ENCODE measurements around the gene B3GAT1. TPM values are rescaled to one million over a fixed set of nuclear protein-coding genes. Genes with fewer than 3 reads are reported as not detected.
"Not testable (repeated sequence)": the region's sequence is repeated elsewhere in the genome, so short reads cannot be mapped to it uniquely, and the experiment has no call there.

B3GAT1 gene
- total RNA-seq, 4 donors from 2014 or later, result 0.40 to 0.76 TPM; not detected in 2

GRCh38 chr11:134447696-134448095 is 35.7 kb upstream of the B3GAT1 start:
- intact Hi-C loops (cut with DNase I; ENCODE audit: low total_unique reads), result no loop called here
- no peak for DNase-seq
- H3K9me3 ChIP-seq, result no peaks in the 10 kb centered on the region
- TF ChIP-seq CTCF (IDR thresholded peaks at IDR 0.05) (no peak), POLR2A (IDR thresholded peaks at IDR 0.05) (no peak)
- no peaks in the 10 kb centered on the region for H3K27me3 ChIP-seq
- H3K36me3 ChIP-seq, result no peaks in the 10 kb centered on the region
- no peak overlapping the region for H3K27ac ChIP-seq
- no peaks in the 10 kb centered on the region for H3K4me1 ChIP-seq
- H3K4me3 ChIP-seq, result no peak overlapping the region

- H3K27me3 ChIP-seq, result no peaks in the 10 kb centered on the region
- TF ChIP-seq POLR2A (IDR thresholded peaks at IDR 0.05), result no peak
- TF ChIP-seq CTCF (IDR thresholded peaks at IDR 0.05), result no peak
- H3K4me3 ChIP-seq, result no peak overlapping the region
- H3K4me1 ChIP-seq, result no peaks in the 10 kb centered on the region
- no peaks in the 10 kb centered on the region for H3K36me3 ChIP-seq
- no peaks in the 10 kb centered on the region for H3K9me3 ChIP-seq
- intact Hi-C loops (cut with DNase I; ENCODE audit: low total_unique reads), result no loop called here
- DNase-seq, result no peak
- H3K27ac ChIP-seq, result no peak overlapping the region
Observed at GRCh38 chr11:134445601-134446325, 33.7 kb upstream of the B3GAT1 start.

GRCh38 chr11:134444160-134445108 is 32.4 kb upstream of the B3GAT1 start:
- H3K36me3 ChIP-seq; intact Hi-C loops (cut with DNase I; ENCODE audit: low total_unique reads); DNase-seq; H3K4me1 ChIP-seq; H3K27me3 ChIP-seq; H3K9me3 ChIP-seq; H3K27ac ChIP-seq; H3K4me3 ChIP-seq: not testable (repeated sequence)

GRCh38 chr11:134443246-134443645 is 31.2 kb upstream of the B3GAT1 start:
- TF ChIP-seq CTCF (IDR thresholded peaks at IDR 0.05) (no peak), POLR2A (IDR thresholded peaks at IDR 0.05) (no peak)
- intact Hi-C loops (cut with DNase I; ENCODE audit: low total_unique reads), result no loop called here
- no peaks in the 10 kb centered on the region for H3K4me1 ChIP-seq
- no peaks in the 10 kb centered on the region for H3K27me3 ChIP-seq
- H3K4me3 ChIP-seq, result no peak overlapping the region
- DNase-seq, result no peak
- H3K9me3 ChIP-seq, result no peaks in the 10 kb centered on the region
- H3K27ac ChIP-seq, result no peak overlapping the region
- no peaks in the 10 kb centered on the region for H3K36me3 ChIP-seq

GRCh38 chr11:134442246-134442645 is 30.2 kb upstream of the B3GAT1 start:
- Histone ChIP-seq H3K27ac (no peak overlapping the region), H3K27me3 (no peaks in the 10 kb centered on the region), H3K9me3 (no peaks in the 10 kb centered on the region), H3K4me1 (no peaks in the 10 kb centered on the region), H3K36me3 (no peaks in the 10 kb centered on the region), H3K4me3 (no peak overlapping the region)
- no peak for TF ChIP-seq CTCF (IDR thresholded peaks at IDR 0.05)
- intact Hi-C loops (cut with DNase I; ENCODE audit: low total_unique reads), result no loop called here
- no peak for DNase-seq
